ENCODE measurements around the gene RIT2. TPM values are rescaled to one million over a fixed set of nuclear protein-coding genes. Genes with fewer than 3 reads are reported as not detected.

Gene RIT2
- total RNA-seq, 1 donor from 2014 or later = not detected

DNA sequence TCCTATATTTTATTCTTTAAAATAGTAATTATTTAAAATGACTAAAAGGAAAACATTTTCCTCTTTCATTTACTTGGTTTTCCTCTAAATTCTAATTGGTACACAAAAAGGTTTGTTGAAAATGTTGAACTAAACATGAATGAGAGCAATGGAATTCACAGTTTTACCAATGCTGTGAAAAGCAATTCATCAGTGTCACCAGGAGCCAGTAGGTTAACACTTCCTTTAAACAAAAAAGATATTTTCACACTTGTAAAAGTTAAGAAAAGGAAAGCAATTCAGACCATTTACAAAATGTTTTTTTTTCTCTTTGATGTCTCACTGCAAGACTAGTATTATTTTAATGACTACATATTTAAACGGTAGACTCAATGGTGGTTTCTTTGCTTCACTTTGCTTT, 341.6 kb downstream of the RIT2 start:
- Mint-ChIP-seq H3K36me3 (ENCODE audit: insufficient read depth) (no peaks in the 10 kb centered on the region), H3K9me3 (ENCODE audit: low read depth) (no peaks in the 10 kb centered on the region)

DNA sequence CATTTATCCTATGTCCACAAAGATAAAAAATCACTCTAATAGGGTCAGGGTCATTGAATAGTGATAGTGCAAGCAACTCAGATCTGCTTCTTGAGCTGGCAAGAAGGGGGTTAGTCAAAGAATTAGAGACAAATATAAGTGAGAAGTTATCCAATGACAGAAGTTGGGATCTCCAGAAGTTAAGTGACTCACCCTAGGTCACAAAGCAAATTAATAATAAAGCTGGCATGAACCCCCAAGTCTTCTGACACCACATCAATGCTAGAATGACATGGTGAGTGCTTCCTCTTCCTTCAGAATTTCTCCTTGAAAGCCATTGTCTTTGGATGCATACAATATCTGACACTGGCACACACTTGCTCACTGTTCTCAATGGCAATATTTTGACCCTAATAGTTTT, 343.5 kb downstream of the RIT2 start:
- peaks cover 5% of the 10 kb centered on the region for H3K4me1 Mint-ChIP-seq (ENCODE audit: low read depth)
- no peaks in the 10 kb centered on the region for H3K36me3 Mint-ChIP-seq (ENCODE audit: insufficient read depth)
- TF ChIP-seq, protein P1, sequence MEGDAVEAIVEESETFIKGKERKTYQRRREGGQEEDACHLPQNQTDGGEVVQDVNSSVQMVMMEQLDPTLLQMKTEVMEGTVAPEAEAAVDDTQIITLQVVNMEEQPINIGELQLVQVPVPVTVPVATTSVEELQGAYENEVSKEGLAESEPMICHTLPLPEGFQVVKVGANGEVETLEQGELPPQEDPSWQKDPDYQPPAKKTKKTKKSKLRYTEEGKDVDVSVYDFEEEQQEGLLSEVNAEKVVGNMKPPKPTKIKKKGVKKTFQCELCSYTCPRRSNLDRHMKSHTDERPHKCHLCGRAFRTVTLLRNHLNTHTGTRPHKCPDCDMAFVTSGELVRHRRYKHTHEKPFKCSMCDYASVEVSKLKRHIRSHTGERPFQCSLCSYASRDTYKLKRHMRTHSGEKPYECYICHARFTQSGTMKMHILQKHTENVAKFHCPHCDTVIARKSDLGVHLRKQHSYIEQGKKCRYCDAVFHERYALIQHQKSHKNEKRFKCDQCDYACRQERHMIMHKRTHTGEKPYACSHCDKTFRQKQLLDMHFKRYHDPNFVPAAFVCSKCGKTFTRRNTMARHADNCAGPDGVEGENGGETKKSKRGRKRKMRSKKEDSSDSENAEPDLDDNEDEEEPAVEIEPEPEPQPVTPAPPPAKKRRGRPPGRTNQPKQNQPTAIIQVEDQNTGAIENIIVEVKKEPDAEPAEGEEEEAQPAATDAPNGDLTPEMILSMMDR (IDR thresholded peaks at IDR 0.05; ENCODE audit: unreplicated experiment) = no peak
- no peak overlapping the region for H3K27ac Mint-ChIP-seq
- H3K4me3 Mint-ChIP-seq (ENCODE audit: low read depth) = no peak overlapping the region
- DNase-seq (ENCODE audit: low spot score, unreplicated experiment) = no peak
- H3K27me3 Mint-ChIP-seq = no peaks in the 10 kb centered on the region
- peaks cover 4% of the 10 kb centered on the region for H3K9me3 Mint-ChIP-seq (ENCODE audit: low read depth)

More for the DNA sequence above, 341.6 kb downstream of the RIT2 start:
- TF ChIP-seq, protein P1 (IDR thresholded peaks at IDR 0.05; ENCODE audit: unreplicated experiment) = no peak
- Mint-ChIP-seq H3K27me3 (no peaks in the 10 kb centered on the region), H3K4me1 (ENCODE audit: low read depth) (peaks cover 9% of the 10 kb centered on the region), H3K27ac (no peak overlapping the region), H3K4me3 (ENCODE audit: low read depth) (no peak overlapping the region)
- no peak for DNase-seq (ENCODE audit: low spot score, unreplicated experiment)

DNA sequence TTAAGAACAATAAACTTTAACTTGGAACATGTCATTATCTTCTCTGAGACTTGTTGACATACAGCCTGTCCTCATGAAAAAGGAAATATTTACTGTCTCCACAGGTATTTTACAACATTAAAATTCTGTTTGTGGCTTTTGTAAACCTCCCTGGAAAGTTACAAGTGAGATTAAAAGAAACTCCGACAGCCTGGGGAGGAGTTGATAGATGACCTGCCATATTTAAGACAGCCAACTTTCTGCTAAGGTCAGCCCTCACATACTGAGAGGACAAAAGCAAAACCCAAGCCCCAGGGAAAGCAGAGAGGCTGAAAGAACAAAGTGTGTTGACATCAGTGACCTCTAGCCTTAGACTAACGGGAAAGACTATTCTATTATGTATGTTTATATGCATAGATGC, 350.2 kb downstream of the RIT2 start:
- TF ChIP-seq, protein P1 (IDR thresholded peaks at IDR 0.05; ENCODE audit: unreplicated experiment) = no peak
- Mint-ChIP-seq H3K4me1 (ENCODE audit: low read depth) (peaks cover 5% of the 10 kb centered on the region), H3K27ac (no peak overlapping the region), H3K27me3 (no peaks in the 10 kb centered on the region), H3K36me3 (ENCODE audit: insufficient read depth) (no peaks in the 10 kb centered on the region), H3K4me3 (ENCODE audit: low read depth) (no peak overlapping the region), H3K9me3 (ENCODE audit: low read depth) (peaks cover 9% of the 10 kb centered on the region)
- DNase-seq (ENCODE audit: low spot score, unreplicated experiment) = no peak

DNA sequence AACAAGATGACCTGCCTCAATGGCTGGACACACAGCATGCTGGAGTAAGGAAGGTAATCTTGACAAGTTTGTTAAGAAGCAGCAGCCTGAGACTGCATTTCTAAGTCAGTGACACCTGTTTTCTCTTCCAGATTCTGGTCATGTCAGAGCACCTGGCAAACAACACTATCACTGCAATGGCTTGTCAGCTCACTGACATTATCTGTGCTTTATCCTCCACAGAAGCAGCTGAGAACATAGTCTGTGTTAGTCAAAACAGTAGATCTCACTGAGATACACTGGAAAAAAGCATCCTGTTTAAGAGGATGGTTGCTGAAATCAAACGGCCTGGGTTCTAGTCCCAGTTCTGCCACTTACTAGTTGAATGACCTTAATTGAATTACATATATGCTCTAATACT, 355.2 kb downstream of the RIT2 start:
- H3K27me3 Mint-ChIP-seq = no peaks in the 10 kb centered on the region
- TF ChIP-seq, protein P1 (IDR thresholded peaks at IDR 0.05; ENCODE audit: unreplicated experiment) = no peak
- no peak overlapping the region for H3K27ac Mint-ChIP-seq
- no peaks in the 10 kb centered on the region for H3K36me3 Mint-ChIP-seq (ENCODE audit: insufficient read depth)
- no peaks in the 10 kb centered on the region for H3K9me3 Mint-ChIP-seq (ENCODE audit: low read depth)
- no peak for DNase-seq (ENCODE audit: low spot score, unreplicated experiment)
- H3K4me3 Mint-ChIP-seq (ENCODE audit: low read depth) = no peak overlapping the region
- H3K4me1 Mint-ChIP-seq (ENCODE audit: low read depth) = peaks cover 3% of the 10 kb centered on the region

DNA sequence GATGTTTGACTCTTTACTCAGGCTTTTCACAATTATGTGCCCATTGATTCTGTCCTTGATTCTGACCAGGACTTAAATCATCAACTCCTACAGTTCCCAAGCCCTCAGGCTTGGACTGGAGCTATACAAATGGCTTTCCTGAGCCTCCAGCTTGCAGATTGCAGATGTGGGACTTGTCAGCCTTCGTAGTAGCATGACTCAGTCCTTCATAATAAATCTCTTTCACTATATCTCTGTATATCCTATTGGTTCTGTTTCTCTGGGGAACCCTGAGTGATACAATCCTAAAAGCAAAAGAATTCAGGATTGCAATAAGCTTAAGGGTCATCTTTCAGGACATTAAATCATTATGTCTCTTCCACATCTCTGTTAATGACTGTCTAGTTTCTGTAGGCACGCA, 356.6 kb downstream of the RIT2 start:
- no peak for DNase-seq (ENCODE audit: low spot score, unreplicated experiment)
- Mint-ChIP-seq H3K27me3 (no peaks in the 10 kb centered on the region), H3K27ac (no peak overlapping the region), H3K9me3 (ENCODE audit: low read depth) (no peaks in the 10 kb centered on the region), H3K4me1 (ENCODE audit: low read depth) (no peaks in the 10 kb centered on the region), H3K4me3 (ENCODE audit: low read depth) (no peak overlapping the region), H3K36me3 (ENCODE audit: insufficient read depth) (no peaks in the 10 kb centered on the region)
- TF ChIP-seq, protein P1 (IDR thresholded peaks at IDR 0.05; ENCODE audit: unreplicated experiment) = no peak
